DOHH2 (cell line): ENCODE data around the gene SMC5.

ENCODE experiments used
- EZH2phosphoT487 ChIP-seq: fragments of 200-600 bp; sonication (generic); IDR thresholded peaks from 2 replicates; pipeline ENCODE4 v1.6.1; 2017; ENCODE audit warnings: borderline replicate concordance, mild to moderate bottlenecking, antibody characterized with exemption, low read length, moderate library complexity, mixed read lengths
- TF ChIP-seq, protein P1 (sequence below): fragments of 200-600 bp; sonication (generic); IDR thresholded peaks from one replicate; pipeline ENCODE4 v1.5.1; 2014; ENCODE audit warnings: antibody characterized with exemption, mild to moderate bottlenecking, low read depth, low read length; ENCODE audit not compliant: poor library complexity, severe bottlenecking

- TF ChIP-seq, protein P1, sequence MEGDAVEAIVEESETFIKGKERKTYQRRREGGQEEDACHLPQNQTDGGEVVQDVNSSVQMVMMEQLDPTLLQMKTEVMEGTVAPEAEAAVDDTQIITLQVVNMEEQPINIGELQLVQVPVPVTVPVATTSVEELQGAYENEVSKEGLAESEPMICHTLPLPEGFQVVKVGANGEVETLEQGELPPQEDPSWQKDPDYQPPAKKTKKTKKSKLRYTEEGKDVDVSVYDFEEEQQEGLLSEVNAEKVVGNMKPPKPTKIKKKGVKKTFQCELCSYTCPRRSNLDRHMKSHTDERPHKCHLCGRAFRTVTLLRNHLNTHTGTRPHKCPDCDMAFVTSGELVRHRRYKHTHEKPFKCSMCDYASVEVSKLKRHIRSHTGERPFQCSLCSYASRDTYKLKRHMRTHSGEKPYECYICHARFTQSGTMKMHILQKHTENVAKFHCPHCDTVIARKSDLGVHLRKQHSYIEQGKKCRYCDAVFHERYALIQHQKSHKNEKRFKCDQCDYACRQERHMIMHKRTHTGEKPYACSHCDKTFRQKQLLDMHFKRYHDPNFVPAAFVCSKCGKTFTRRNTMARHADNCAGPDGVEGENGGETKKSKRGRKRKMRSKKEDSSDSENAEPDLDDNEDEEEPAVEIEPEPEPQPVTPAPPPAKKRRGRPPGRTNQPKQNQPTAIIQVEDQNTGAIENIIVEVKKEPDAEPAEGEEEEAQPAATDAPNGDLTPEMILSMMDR: no peak
- no peak for TF ChIP-seq EZH2phosphoT487
These were observed 59.2 kb downstream of the SMC5 start for GRCh38 chr9:70318002-70318401.
